GM21529 (cell line): Measurements from ENCODE around the gene TENT4A.
"Not testable (repeated sequence)": the region's sequence is repeated elsewhere in the genome, so short reads cannot be mapped to it uniquely, and the experiment has no call there.

Experiments
- ATAC-seq: cut with Tn5 transposase; IDR thresholded peaks from one replicate; pipeline ENCODE4 v1.9.1; 2021; ENCODE audit not compliant: unreplicated experiment

TENT4A gene

GRCh38 chr5:6768590-6769230 is 55.5 kb downstream of the TENT4A start:
- no peak for ATAC-seq

DNA sequence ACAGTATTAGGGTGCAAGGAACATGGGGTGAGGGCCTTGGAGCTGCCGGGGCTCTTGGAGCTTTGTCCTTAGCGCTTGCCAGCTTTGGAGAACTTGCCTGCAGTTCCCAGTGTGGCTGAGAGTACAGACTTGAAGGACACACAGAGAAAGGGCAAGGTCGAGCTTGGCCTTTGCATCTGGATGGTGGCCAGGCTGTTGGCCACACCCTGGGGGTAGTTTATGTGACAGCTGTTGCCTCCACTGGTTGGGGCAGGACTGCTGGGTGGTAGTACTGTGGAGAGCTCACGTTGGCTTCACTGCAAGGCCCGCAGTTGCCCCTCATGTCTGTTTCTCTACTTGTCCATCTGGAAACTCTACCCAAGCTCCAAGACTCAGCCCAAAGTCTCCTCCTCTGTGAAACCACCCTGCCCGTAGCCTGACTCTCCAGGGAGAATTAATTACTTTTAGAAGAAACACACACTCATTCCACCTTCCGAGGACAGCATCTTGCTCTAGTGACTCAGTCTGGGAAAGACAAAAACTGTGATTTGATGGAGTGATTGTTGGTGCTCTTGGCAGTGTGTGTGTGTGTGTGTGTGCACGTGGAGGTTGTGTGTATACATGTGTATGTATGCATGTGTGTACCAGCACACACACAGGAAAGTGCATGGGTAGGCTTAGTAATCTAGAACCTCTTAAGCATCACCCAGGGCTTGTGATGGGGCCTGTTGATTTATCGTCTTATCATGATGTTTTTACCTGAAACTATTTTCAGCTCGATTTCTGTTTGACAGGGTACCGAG is 57.8 kb downstream of the TENT4A start:
- ATAC-seq = no peak

GRCh38 chr5:6772886-6773285 is 59.7 kb downstream of the TENT4A start:
- no peak for ATAC-seq

GRCh38 chr5:6773342-6774035 is 60.3 kb downstream of the TENT4A start:
- no peak for ATAC-seq

DNA sequence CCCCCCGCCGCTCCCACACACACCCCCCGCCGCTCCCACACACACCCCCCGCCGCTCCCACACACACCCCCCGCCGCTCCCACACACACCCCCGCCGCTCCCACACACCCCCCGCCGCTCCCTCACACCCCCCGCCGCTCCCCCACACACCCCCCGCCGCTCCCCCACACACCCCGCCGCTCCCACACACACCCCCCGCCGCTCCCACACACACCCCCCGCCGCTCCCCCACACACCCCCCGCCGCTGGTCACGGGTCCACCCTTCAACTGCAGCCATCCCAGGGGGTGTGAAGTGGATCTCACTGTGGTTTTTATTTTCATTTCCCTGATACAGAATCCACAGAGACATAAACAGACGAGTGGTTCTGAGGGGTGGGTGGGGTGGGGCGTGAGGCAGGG is 61.0 kb downstream of the TENT4A start:
- not testable (repeated sequence) for ATAC-seq

GRCh38 chr5:6774721-6775204 is 61.5 kb downstream of the TENT4A start:
- ATAC-seq = no peak

GRCh38 chr5:6775571-6775970 is 62.3 kb downstream of the TENT4A start:
- no peak for ATAC-seq

DNA sequence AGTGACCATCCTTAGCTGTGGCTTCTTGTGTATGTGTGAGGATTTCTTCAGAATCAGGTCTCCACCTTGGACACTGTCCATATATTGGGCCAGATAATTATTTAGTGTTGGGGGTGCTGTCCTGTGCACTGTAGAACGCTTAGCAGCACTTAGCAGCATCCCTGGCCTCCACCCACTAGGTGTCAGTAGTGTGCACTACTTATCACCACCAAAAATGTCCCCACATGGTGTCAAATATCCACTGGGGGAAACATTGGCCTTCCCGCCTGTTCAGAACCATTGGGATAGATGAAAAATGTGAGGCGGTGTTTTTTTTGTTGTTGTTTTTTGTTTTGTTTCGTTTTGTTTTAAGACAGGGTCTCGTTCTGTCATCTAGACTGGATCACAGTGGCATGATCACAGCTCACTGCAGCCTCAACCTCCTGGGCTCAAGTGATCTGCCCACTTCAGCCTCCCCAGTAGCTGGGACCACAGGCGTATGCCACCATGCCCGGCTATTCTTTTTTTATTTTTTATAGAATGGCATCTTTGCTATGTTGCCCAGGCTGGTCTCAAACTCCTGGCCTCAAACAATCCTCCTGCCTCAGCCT is 67.7 kb downstream of the TENT4A start:
- peak; percentile 74 for ATAC-seq

- ATAC-seq = no peak
These were observed 68.5 kb downstream of the TENT4A start for GRCh38 chr5:6781716-6782115.

- ATAC-seq = no peak
These were observed 70.6 kb downstream of the TENT4A start for GRCh38 chr5:6783787-6784186.

- ATAC-seq = no peak
These were observed 71.2 kb downstream of the TENT4A start for GRCh38 chr5:6784481-6784880.

DNA sequence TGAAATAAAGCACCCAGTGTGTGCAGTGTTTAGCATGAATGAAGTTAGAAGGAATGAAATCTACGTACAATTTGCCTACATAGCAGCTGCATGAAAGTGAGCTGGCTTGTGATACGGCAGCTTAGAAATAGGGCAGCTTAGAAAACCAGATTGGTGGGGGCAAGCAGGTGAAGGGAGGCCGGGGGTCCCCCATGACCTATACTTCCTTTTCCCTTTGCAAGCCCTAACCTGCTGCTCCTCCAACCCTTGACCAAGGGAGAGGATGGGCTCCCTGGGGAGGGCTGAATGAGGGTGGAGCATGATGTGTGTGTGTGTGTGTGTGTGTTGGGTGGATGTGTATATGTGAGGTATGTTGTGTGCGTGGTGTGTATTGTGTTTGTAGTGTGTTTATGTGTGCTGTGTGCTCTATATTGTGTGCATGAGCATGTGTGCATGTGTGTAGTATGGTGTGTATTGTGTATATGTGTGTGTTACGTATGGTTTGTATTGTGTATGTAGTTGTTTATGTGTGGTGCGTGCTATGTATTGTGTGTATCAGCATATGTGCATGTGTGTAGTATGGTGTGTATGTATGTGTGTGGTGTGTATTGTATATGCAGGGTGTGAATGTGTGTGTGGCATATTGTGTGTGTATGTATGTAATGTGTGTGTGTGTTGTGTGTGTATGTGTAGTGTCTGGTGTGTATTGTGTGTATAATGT is 72.1 kb downstream of the TENT4A start:
- no peak for ATAC-seq

GRCh38 chr5:6785861-6786180 is 72.6 kb downstream of the TENT4A start:
- ATAC-seq = no peak

GRCh38 chr5:6786786-6787495 is 73.7 kb downstream of the TENT4A start:
- no peak for ATAC-seq

GRCh38 chr5:6787941-6788340 is 74.7 kb downstream of the TENT4A start:
- ATAC-seq = no peak

DNA sequence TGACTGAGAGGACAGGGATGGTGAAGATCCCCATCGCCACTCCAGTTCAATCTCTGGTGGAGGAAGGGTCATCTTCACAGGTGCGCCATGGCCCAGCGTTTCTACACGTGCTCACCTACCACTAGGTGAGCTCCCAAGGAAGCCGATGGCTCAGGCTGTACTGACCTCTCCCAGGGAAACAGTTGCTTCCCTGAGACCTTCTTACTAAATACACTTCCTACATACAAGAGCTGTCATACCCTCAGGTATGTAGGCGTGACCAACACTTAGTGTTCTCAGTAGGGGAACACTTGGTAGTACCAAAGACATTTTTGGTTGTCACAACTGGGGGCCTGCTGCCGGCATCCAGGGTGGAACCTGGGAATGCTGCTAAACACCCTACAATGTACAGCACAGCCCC is 75.2 kb downstream of the TENT4A start:
- ATAC-seq = no peak

DNA sequence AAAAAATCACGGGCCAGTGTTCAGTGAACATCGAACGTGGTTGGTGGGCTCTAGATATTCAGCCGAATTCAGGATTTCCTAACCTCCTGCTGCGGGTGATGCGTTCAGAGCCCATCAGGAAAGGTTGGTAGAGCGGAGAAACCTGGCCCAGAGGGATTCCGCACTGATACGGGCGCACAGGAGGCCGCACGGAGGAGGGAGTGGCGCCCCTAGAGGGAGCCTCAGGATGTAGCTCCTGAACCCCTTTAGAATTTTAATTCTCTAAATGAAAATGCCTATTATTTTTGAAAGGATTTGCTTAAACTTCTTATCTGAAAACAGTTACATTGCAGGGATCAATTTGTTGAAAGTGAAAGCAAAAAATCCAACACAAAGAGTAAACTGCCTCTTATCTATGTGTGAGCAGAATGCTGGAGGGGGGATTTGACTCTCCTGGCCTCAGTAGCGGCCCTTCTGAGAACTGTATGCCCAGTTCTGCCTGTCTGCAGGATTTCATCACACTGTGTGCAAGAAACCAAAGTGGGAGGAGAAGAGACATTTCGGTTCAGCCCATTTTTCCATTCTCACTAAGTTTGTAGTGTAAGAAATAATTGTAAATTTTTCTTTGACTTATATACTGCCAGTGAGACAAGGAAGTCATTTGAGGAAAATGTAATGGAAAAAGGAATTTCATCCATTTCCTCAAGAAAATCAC is 75.9 kb downstream of the TENT4A start:
- ATAC-seq = no peak

DNA sequence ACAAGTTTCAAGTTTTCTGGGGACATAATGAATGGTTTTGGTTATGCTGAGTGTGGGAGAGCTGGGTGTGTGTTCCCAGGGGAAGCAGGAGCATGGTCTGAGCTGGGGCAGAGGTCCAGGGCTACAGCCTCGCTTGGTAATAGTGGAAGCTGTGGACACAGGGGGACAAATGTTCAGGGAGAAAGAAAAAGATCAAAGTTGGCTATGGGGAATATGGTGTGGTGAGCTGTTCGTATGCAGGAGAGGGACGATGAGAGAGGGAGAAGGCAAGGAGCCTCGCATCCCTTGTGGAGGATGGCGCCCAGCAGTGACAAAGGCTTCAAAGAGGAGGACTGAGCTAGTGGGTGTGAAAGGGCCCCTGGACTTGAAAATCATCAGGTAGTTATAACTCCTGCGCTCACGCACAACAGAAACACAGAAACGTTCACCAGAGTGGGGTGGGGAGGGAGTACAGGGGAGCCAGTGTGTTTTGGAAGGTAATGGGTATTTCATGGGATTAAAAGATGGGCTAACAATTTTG is 77.2 kb downstream of the TENT4A start:
- ATAC-seq = no peak

DNA sequence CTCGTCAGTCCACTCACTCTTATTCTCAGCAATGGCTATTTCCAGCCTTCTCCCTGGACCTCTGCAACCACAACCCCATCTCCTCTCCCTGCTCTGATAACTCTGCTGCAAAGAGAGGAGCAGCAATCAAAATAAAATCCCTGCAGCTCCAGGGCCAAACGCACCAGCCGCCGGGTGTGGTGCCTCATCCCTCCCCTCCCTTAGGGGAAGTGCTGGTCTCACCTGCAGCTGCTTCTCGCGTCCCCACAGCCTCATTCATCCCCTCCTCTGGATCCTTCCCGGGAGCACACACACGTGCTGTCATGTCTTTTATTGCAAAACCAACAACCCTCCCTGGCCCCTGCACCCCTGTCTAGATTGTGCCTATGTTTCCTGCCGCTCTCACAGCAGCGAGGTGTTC is 77.8 kb downstream of the TENT4A start:
- no peak for ATAC-seq

DNA sequence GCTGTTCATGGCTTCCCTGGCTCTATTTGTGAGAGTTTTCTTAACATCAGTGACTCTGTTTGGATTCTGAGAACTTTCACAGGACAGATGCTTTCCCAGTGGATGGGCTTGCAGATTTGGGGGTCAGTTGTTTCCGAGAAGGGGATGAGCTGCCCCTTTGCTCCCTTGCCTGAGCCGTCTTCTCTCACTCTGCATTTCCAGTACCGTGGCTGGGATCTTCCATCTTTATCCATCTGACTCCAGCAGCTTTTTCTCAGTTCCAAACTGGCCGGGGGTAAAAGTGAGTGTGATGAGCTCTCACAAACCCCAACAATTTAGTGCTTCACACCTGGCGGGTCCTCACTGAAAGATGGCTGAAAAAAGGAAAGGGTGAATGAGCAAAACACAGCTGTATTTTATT is 79.1 kb downstream of the TENT4A start:
- no peak for ATAC-seq
